Measurements from ENCODE around the gene PP2D1. TPM values are rescaled to one million over a fixed set of nuclear protein-coding genes. Genes with fewer than 3 reads are reported as not detected.
"Not testable (repeated sequence)": the region's sequence is repeated elsewhere in the genome, so short reads cannot be mapped to it uniquely, and the experiment has no call there.

The PP2D1 gene
- total RNA-seq, 1 experiment from 2014 or later = not detected

GRCh38 chr3:19994796-19995195, 17.3 kb downstream of the PP2D1 start:
- ChIA-PET POLR2A (no interaction called here), CTCF (no interaction called here)
- Mint-ChIP-seq H3K9me3 (peaks cover 6% of the 10 kb centered on the region), H3K4me1 (no peaks in the 10 kb centered on the region), H3K27me3 (ENCODE audit: low read depth) (no peaks in the 10 kb centered on the region), H3K27ac (no peak overlapping the region), H3K4me3 (no peak overlapping the region), H3K36me3 (no peaks in the 10 kb centered on the region)
- TF ChIP-seq NFE2L1 (CRISPR knock-in tag; IDR thresholded peaks at IDR 0.05) = no peak
- no peak for ATAC-seq
- no peak for DNase-seq (ENCODE audit: low spot score)

GRCh38 chr3:19988904-19989303, 23.2 kb downstream of the PP2D1 start:
- not testable (repeated sequence) for H3K27ac Mint-ChIP-seq; ATAC-seq; DNase-seq (ENCODE audit: low spot score)

GRCh38 chr3:19972054-19972453, 40.0 kb downstream of the PP2D1 start:
- no peak for ATAC-seq
- POLR2A ChIA-PET = no interaction called here
- CTCF ChIA-PET = no interaction called here

More at GRCh38 chr3:19988904-19989303, 23.2 kb downstream of the PP2D1 start:
- TF ChIP-seq EMX1 (CRISPR knock-in tag; IDR thresholded peaks at IDR 0.05) = 0 out of 2 replicates have a peak, but pooled peaks have one; percentile 54
- POLR2A ChIA-PET; H3K4me3 Mint-ChIP-seq; H3K27me3 Mint-ChIP-seq (ENCODE audit: low read depth); H3K9me3 Mint-ChIP-seq; CTCF ChIA-PET: not testable (repeated sequence)
- Mint-ChIP-seq H3K4me1 (peaks cover 16% of the 10 kb centered on the region), H3K36me3 (peaks cover 19% of the 10 kb centered on the region)

GRCh38 chr3:19970327-19970726, 41.7 kb downstream of the PP2D1 start:
- DNase-seq (ENCODE audit: low spot score) = no peak
- peak overlapping the region; percentile 52; the same call in 1 of the 2 replicates for H3K27ac Mint-ChIP-seq
- H3K4me3 Mint-ChIP-seq = no peak overlapping the region
- H3K27me3 Mint-ChIP-seq (ENCODE audit: low read depth) = no peaks in the 10 kb centered on the region
- peaks cover 27% of the 10 kb centered on the region for H3K36me3 Mint-ChIP-seq
- 0 out of 2 replicates have a peak, but pooled peaks cover 7% of the 10 kb centered on the region for H3K4me1 Mint-ChIP-seq
- ChIA-PET CTCF (no interaction called here), POLR2A (interaction anchor here (0.6 kb wide), 1 partner anchor 802 kb away, joined by 3 read pairs; no protein-coding TSS in a partner anchor)
- ATAC-seq = no peak
- H3K9me3 Mint-ChIP-seq = no peaks in the 10 kb centered on the region
- TF ChIP-seq E2F5 (CRISPR knock-in tag; IDR thresholded peaks at IDR 0.05) = no peak
- no peak for TF ChIP-seq AR (CRISPR knock-in tag; IDR thresholded peaks at IDR 0.05)
- TF ChIP-seq IRF1 (CRISPR knock-in tag; IDR thresholded peaks at IDR 0.05) = no peak
- TF ChIP-seq SOX15 (CRISPR knock-in tag; IDR thresholded peaks at IDR 0.05) = no peak
- TF ChIP-seq NFATC4 (CRISPR knock-in tag; IDR thresholded peaks at IDR 0.05) = no peak
- TF ChIP-seq PREB (CRISPR knock-in tag; IDR thresholded peaks at IDR 0.05; ENCODE audit: borderline replicate concordance) = no peak
- no peak for TF ChIP-seq ERG (CRISPR knock-in tag; IDR thresholded peaks at IDR 0.05)
- no peak for TF ChIP-seq NR2C2 (CRISPR knock-in tag; IDR thresholded peaks at IDR 0.05)
- no peak for TF ChIP-seq TEAD1 (CRISPR knock-in tag; IDR thresholded peaks at IDR 0.05)
- TF ChIP-seq USF2 (CRISPR knock-in tag; IDR thresholded peaks at IDR 0.05) = no peak
- no peak for TF ChIP-seq ZNF121 (CRISPR knock-in tag; IDR thresholded peaks at IDR 0.05)

More at GRCh38 chr3:19972054-19972453, 40.0 kb downstream of the PP2D1 start:
- H3K27me3 Mint-ChIP-seq (ENCODE audit: low read depth) = no peaks in the 10 kb centered on the region
- H3K4me1 Mint-ChIP-seq = 0 out of 2 replicates have a peak, but pooled peaks cover 7% of the 10 kb centered on the region
- TF ChIP-seq ZNF425 (CRISPR knock-in tag; conservative IDR thresholded peaks at IDR 0.05) (no peak), ATF3 (CRISPR knock-in tag; conservative IDR thresholded peaks at IDR 0.05) (no peak), SMAD4 (CRISPR knock-in tag; IDR thresholded peaks at IDR 0.05) (no peak), FOXJ3 (CRISPR knock-in tag; IDR thresholded peaks at IDR 0.05; ENCODE audit: borderline replicate concordance) (no peak), TP53 (CRISPR knock-in tag; IDR thresholded peaks at IDR 0.05) (no peak), ZBTB21 (CRISPR knock-in tag; IDR thresholded peaks at IDR 0.05; ENCODE audit: borderline replicate concordance) (no peak)
- H3K27ac Mint-ChIP-seq = 0 out of 2 replicates have a peak overlapping the region, but pooled peaks have one; percentile 50
- no peak for DNase-seq (ENCODE audit: low spot score)
- H3K36me3 Mint-ChIP-seq = peaks cover 39% of the 10 kb centered on the region
- H3K4me3 Mint-ChIP-seq = no peak overlapping the region
- H3K9me3 Mint-ChIP-seq = no peaks in the 10 kb centered on the region

Data from WTC11 (cell line).